ENCODE results near the gene CCDC134. TPM values are rescaled to one million over a fixed set of nuclear protein-coding genes. Genes with fewer than 3 reads are reported as not detected.
"Not testable (repeated sequence)": the region's sequence is repeated elsewhere in the genome, so short reads cannot be mapped to it uniquely, and the experiment has no call there.

CCDC134 gene
- total and polyA plus RNA-seq, 3 experiments from 2014 or later: 5.5 to 19.9 (median 17.9) TPM

DNA sequence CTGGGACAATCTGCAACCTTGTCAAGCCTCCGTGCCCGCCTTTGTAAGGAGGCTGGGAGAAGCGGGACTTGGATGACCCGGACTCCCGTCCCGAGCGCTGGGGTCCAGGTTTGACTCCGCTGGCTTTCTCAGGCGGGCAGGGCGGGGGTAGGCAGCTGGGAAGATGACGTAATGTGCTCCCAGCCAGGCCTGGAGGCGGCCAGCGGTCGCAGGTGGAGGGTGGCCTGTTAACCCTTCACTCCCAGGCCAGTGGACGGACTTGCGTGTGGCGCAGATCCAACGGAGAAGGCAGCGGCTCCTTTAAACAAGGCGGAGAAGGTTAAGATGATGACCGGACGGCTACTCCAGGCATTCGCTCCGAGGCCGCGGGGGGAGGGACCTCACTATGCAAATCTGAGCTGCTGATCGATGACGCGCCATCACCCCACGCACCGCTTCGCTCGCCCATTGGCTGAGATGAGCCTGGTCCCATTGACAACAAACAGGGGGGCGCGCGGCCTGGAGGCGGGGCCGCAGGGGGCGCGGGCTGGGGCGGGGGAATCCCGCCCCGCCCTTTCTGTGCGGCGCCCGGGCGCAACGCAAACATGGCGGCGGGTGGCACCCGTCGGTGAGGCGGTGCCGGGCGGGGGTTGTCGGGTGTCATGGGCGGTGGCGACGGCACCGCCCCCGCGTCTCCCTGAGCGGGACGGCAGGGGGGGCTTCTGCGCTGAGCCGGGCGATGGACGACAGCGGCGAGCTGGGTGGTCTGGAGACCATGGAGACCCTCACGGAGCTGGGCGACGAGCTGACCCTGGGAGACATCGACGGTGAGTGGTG, 32.3 kb downstream of the CCDC134 start, which contains the start of gene SREBF2:
TSS of gene SREBF2 (plus strand) at position 553 of the 816 bp plus-strand sequence. CDS start at position 719, 166 bp downstream.
- H3K4me3 ChIP-seq (ENCODE audit: low read length): peak within 1 kb of the TSS; percentile 99
- H3K27ac ChIP-seq (ENCODE audit: low read depth, low read length): peak within 1 kb of the TSS; percentile 97
- POLR2A ChIA-PET: interaction anchor here (0.5 to 3.0 kb wide), 18 partner anchors 14 to 439 kb away, joined by 3 to 50 read pairs (median 6); partner anchors contain the start of genes CCDC134, CENPM, NDUFA6 and SNU13
- DNase-seq: peak; percentile 97 to 99 (median 98)
- peaks cover 6% of the 10 kb centered on the region for H3K36me3 ChIP-seq (ENCODE audit: insufficient read depth, low read length)
- CTCF ChIA-PET: interaction anchor here (0.6 to 4.7 kb wide), 13 partner anchors 10 to 166 kb away, joined by 3 to 35 read pairs (median 4); no protein-coding TSS in a partner anchor
- Mint-ChIP-seq H3K4me3 (peak within 1 kb of the TSS; percentile 95 to 99 (median 97)), H3K9me3 (no peaks in the 10 kb centered on the region), H3K27ac (peak within 1 kb of the TSS; percentile 98 to 100 (median 99)), H3K36me3 (peaks cover 0 to 26% (median 6%) of the 10 kb centered on the region in 3 donors), H3K27me3 (no peaks in the 10 kb centered on the region), H3K4me1 (peaks cover 21 to 46% (median 35%) of the 10 kb centered on the region in 3 donors)
- H3K27me3 ChIP-seq (ENCODE audit: insufficient read depth, low read length, poor library complexity, severe bottlenecking): no peaks in the 10 kb centered on the region
- no peaks in the 10 kb centered on the region for H3K9me3 ChIP-seq (ENCODE audit: low read length)
- peaks cover 24% of the 10 kb centered on the region for H3K4me1 ChIP-seq (ENCODE audit: insufficient read depth, low read length)

DNA sequence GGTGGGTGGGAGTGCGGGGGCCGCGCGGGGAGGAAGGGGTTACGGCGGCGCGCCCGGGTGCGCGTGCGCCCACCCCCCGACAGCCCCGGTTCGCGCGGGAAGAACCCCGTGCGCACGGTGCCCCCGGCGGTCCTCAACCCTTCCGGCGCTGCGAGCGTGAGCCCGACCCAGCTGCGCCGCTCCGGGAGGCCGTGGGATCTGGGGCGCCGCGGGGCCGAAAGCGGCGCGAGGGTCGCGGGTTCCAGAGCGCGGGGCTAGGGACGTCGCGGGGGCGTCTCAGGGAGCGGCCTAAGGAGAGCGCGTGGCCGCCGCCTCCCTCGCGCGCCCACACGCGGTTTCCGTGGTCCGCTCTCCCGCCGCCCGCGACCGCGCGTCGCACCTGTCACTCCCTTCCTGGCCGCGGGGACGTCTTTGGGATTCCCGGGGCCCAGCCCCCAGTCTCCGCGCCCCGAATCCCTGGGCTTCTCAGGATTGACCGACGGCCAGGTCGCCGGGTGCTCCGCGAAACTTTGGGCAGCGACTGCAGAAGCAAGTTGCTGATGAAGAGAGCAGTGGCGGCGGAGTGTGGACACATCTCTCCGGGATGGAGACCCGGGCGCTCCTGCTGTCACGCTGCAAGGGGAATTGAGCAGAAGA, 33.0 kb downstream of the CCDC134 start:
- POLR2A ChIA-PET: interaction anchor here (0.5 to 3.0 kb wide), 17 partner anchors 13 to 257 kb away, joined by 3 to 50 read pairs (median 6); partner anchors contain the start of genes CCDC134, CENPM, NDUFA6 and SNU13
- CTCF ChIA-PET: interaction anchor here (1.0 to 4.7 kb wide), 15 partner anchors 10 to 167 kb away, joined by 3 to 35 read pairs (median 4); no protein-coding TSS in a partner anchor
- Mint-ChIP-seq H3K27me3 (no peaks in the 10 kb centered on the region), H3K27ac (peak overlapping the region; percentile 92 to 100 (median 98)), H3K36me3 (peaks cover 0 to 30% (median 6%) of the 10 kb centered on the region in 3 donors), H3K4me3 (peak overlapping the region; percentile 90 to 99 (median 96)), H3K4me1 (peaks cover 24 to 53% (median 41%) of the 10 kb centered on the region in 3 donors), H3K9me3 (no peaks in the 10 kb centered on the region)
- peaks cover 6% of the 10 kb centered on the region for H3K36me3 ChIP-seq (ENCODE audit: insufficient read depth, low read length)
- no peaks in the 10 kb centered on the region for H3K9me3 ChIP-seq (ENCODE audit: low read length)
- H3K27ac ChIP-seq (ENCODE audit: low read depth, low read length): peak overlapping the region; percentile 97
- DNase-seq: peak; percentile 29 to 63 (median 53)
- peaks cover 24% of the 10 kb centered on the region for H3K4me1 ChIP-seq (ENCODE audit: insufficient read depth, low read length)
- peak overlapping the region; percentile 99 for H3K4me3 ChIP-seq (ENCODE audit: low read length)
- no peaks in the 10 kb centered on the region for H3K27me3 ChIP-seq (ENCODE audit: insufficient read depth, low read length, poor library complexity, severe bottlenecking)

GRCh38 chr22:41834005-41834944, 33.8 kb downstream of the CCDC134 start:
- no peaks in the 10 kb centered on the region for H3K9me3 Mint-ChIP-seq
- peaks cover 0 to 33% (median 7%) of the 10 kb centered on the region in 3 donors for H3K36me3 Mint-ChIP-seq
- peak overlapping the region; percentile 92 to 100 (median 96) for H3K27ac Mint-ChIP-seq
- Histone ChIP-seq H3K27ac (ENCODE audit: low read depth, low read length) (peak overlapping the region; percentile 97), H3K4me3 (ENCODE audit: low read length) (peak overlapping the region; percentile 99), H3K36me3 (ENCODE audit: insufficient read depth, low read length) (peaks cover 6% of the 10 kb centered on the region), H3K27me3 (ENCODE audit: insufficient read depth, low read length, poor library complexity, severe bottlenecking) (no peaks in the 10 kb centered on the region), H3K9me3 (ENCODE audit: low read length) (no peaks in the 10 kb centered on the region), H3K4me1 (ENCODE audit: insufficient read depth, low read length) (peaks cover 24% of the 10 kb centered on the region)
- peak in 1 of 5 donors; percentile 12 for DNase-seq
- H3K4me1 Mint-ChIP-seq: peaks cover 32 to 61% (median 47%) of the 10 kb centered on the region in 3 donors
- ChIA-PET CTCF (interaction anchor here (0.6 to 4.7 kb wide), 8 partner anchors 11 to 167 kb away, joined by 3 to 35 read pairs (median 4); no protein-coding TSS in a partner anchor), POLR2A (interaction anchor here (0.6 to 3.0 kb wide), 8 partner anchors 12 to 146 kb away, joined by 4 to 24 read pairs (median 6); partner anchors contain the start of genes CCDC134 and SNU13)
- H3K4me3 Mint-ChIP-seq: peak overlapping the region; percentile 84 to 99 (median 90)
- no peaks in the 10 kb centered on the region for H3K27me3 Mint-ChIP-seq

- CTCF ChIA-PET: interaction anchor here (0.8 to 4.7 kb wide), 3 partner anchors 13 to 105 kb away, joined by 3 to 35 read pairs (median 4); no protein-coding TSS in a partner anchor
- H3K4me3 ChIP-seq (ENCODE audit: low read length); DNase-seq; H3K27me3 Mint-ChIP-seq; H3K27me3 ChIP-seq (ENCODE audit: insufficient read depth, low read length, poor library complexity, severe bottlenecking); H3K9me3 ChIP-seq (ENCODE audit: low read length); H3K27ac ChIP-seq (ENCODE audit: low read depth, low read length); H3K36me3 ChIP-seq (ENCODE audit: insufficient read depth, low read length); H3K9me3 Mint-ChIP-seq: not testable (repeated sequence)
- POLR2A ChIA-PET: interaction anchor here (0.6 kb wide), 1 partner anchor 35 kb away, joined by 3 read pairs; the partner anchor contains the start of gene CCDC134
- peaks cover 24% of the 10 kb centered on the region for H3K4me1 ChIP-seq (ENCODE audit: insufficient read depth, low read length)
- H3K36me3 Mint-ChIP-seq: peaks cover 0 to 38% (median 8%) of the 10 kb centered on the region in 3 donors
- H3K27ac Mint-ChIP-seq: peak overlapping the region in 6 of 8 donors; percentile 1 to 79 (median 67)
- peak overlapping the region in 2 of 7 donors; percentile 43 to 54 for H3K4me3 Mint-ChIP-seq
- H3K4me1 Mint-ChIP-seq: peaks cover 36 to 70% (median 55%) of the 10 kb centered on the region in 3 donors
Measured at GRCh38 chr22:41835462-41835861, 35.0 kb downstream of the CCDC134 start.

- Mint-ChIP-seq H3K9me3 (no peaks in the 10 kb centered on the region), H3K27ac (peak overlapping the region in 6 of 8 donors; percentile 17 to 79 (median 56)), H3K4me1 (peaks cover 43 to 75% (median 66%) of the 10 kb centered on the region in 3 donors), H3K27me3 (no peaks in the 10 kb centered on the region), H3K36me3 (peaks cover 0 to 41% (median 8%) of the 10 kb centered on the region in 3 donors), H3K4me3 (peak overlapping the region in 1 of 7 donors; percentile 35)
- H3K36me3 ChIP-seq (ENCODE audit: insufficient read depth, low read length): peaks cover 6% of the 10 kb centered on the region
- H3K27me3 ChIP-seq (ENCODE audit: insufficient read depth, low read length, poor library complexity, severe bottlenecking): no peaks in the 10 kb centered on the region
- H3K4me1 ChIP-seq (ENCODE audit: insufficient read depth, low read length): peaks cover 23% of the 10 kb centered on the region
- H3K9me3 ChIP-seq (ENCODE audit: low read length): no peaks in the 10 kb centered on the region
- H3K4me3 ChIP-seq (ENCODE audit: low read length): no peak overlapping the region
- ChIA-PET CTCF (interaction anchor here (0.8 kb wide), 1 partner anchor 14 kb away, joined by 3 read pairs; no protein-coding TSS in a partner anchor), POLR2A (interaction anchor here (0.9 kb wide), 1 partner anchor 104 kb away, joined by 3 read pairs; no protein-coding TSS in a partner anchor)
- no peak for DNase-seq
- H3K27ac ChIP-seq (ENCODE audit: low read depth, low read length): no peak overlapping the region
Measured at GRCh38 chr22:41836551-41836950, 36.1 kb downstream of the CCDC134 start.

DNA sequence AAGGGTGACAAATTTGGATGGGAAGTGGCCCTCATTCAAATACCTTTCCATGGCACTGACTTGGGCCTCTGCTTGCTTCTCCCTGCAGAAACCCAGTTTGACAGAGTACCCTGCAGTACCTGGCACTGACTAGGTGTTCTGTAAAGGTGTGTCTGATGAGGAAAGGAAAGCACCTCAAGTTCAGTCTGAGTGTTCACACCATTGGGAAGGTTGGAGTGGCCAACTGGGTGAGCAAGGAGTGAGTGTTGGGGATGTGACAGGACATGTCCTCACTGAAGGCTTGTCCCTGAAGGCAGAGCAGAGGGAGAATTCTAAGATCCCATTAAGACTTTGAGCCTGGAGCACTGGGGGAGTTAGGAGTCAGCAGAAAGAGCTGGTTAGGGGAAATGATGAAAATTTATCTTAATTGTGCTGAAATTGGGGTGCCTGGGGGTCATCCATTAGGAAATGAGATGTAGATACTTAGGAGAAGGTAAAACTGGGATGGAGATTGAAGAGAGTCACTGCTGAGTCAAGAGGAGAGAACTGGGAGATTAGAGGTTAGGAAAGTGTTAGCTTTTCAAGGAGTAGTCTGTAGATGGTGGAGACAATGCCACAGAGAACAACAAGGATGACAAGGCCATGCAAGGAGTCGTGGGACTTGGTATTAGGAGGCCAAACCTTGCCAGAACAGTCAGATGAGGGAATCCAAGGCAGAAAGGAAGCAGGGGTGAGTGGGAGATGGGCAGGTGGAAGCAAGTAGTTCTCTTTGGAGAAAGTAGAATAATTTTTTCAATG, 38.6 kb downstream of the CCDC134 start:
- no peaks in the 10 kb centered on the region for H3K27me3 Mint-ChIP-seq
- no peak overlapping the region for H3K27ac ChIP-seq (ENCODE audit: low read depth, low read length)
- peaks cover 9% of the 10 kb centered on the region for H3K4me1 ChIP-seq (ENCODE audit: insufficient read depth, low read length)
- no peaks in the 10 kb centered on the region for H3K9me3 Mint-ChIP-seq
- CTCF ChIA-PET: interaction anchor here (0.7 kb wide), 1 partner anchor 16 kb away, joined by 4 read pairs; no protein-coding TSS in a partner anchor
- no peak for DNase-seq
- POLR2A ChIA-PET: no interaction called here
- H3K4me1 Mint-ChIP-seq: peaks cover 43 to 79% (median 74%) of the 10 kb centered on the region in 3 donors
- peak overlapping the region in 6 of 8 donors; percentile 6 to 77 (median 32) for H3K27ac Mint-ChIP-seq
- H3K27me3 ChIP-seq (ENCODE audit: insufficient read depth, low read length, poor library complexity, severe bottlenecking): no peaks in the 10 kb centered on the region
- no peaks in the 10 kb centered on the region for H3K9me3 ChIP-seq (ENCODE audit: low read length)
- peaks cover 0 to 41% (median 8%) of the 10 kb centered on the region in 3 donors for H3K36me3 Mint-ChIP-seq
- H3K4me3 Mint-ChIP-seq: no peak overlapping the region
- no peak overlapping the region for H3K4me3 ChIP-seq (ENCODE audit: low read length)
- H3K36me3 ChIP-seq (ENCODE audit: insufficient read depth, low read length): peaks cover 6% of the 10 kb centered on the region
